ENCODE results near the gene SMIM7. TPM values are rescaled to one million over a fixed set of nuclear protein-coding genes. Genes with fewer than 3 reads are reported as not detected.
A peak's percentile ranks its signal among the peaks of the same experiment; 100 is the strongest.

The SMIM7 gene
- total RNA-seq, 1 experiment from 2014 or later: 77.6 TPM

DNA sequence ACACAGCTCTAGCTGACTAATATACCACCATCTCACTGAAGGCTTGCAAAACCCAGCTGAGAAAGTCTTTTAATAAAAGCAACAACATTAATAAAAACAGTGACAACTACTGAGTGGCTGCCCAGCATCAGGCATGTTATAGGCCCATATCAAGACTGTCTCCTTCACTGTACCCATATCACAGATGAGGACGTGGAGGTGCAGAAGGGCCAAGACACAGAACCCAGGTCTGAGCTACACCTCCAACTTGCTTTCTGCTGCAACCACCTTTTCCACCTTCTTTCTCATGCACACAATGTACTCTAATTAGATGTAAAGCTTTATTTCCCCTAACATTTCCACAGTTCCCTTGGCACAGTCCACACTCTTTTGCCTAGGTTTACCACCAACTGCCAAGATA is 21.3 kb downstream of the SMIM7 start:
- Histone ChIP-seq H4K91ac (ENCODE audit: insufficient read length, low read depth, low read length) (no peak overlapping the region), H2AFZ (ENCODE audit: low read length) (no peak overlapping the region), H2AK5ac (ENCODE audit: insufficient read length, low read length) (no peak overlapping the region), H4K5ac (ENCODE audit: insufficient read length, low read depth, low read length) (no peak overlapping the region), H3K23ac (ENCODE audit: insufficient read length, low read depth, low read length) (no peak overlapping the region), H3K18ac (ENCODE audit: insufficient read length, low read depth, low read length) (no peak overlapping the region), H3K27ac (ENCODE audit: insufficient read length, low read depth, low read length) (no peak overlapping the region), H2BK120ac (ENCODE audit: low read depth, low read length, poor library complexity, severe bottlenecking) (no peak overlapping the region), H3K56ac (ENCODE audit: insufficient read length, low read depth, low read length) (no peak overlapping the region), H4K8ac (replicated peaks; ENCODE audit: insufficient read length, low read depth, low read length) (no peak overlapping the region), H2BK15ac (ENCODE audit: low read depth, low read length) (no peak overlapping the region), H3K4me1 (ENCODE audit: insufficient read depth, low read length) (no peaks in the 10 kb centered on the region), H3K14ac (ENCODE audit: insufficient read depth, low read length) (no peak overlapping the region), H3K27me3 (ENCODE audit: insufficient read depth, low read length) (no peaks in the 10 kb centered on the region), H3K79me2 (ENCODE audit: insufficient read depth, low read length) (peaks cover under 1% of the 10 kb centered on the region; the same call in 1 of the 2 replicates), H3K79me1 (ENCODE audit: insufficient read depth, low read depth, low read length, poor library complexity, severe bottlenecking) (peaks cover 13% of the 10 kb centered on the region), H2BK5ac (ENCODE audit: insufficient read length, low read length) (no peak overlapping the region), H2BK20ac (ENCODE audit: low read depth, low read length, poor library complexity, severe bottlenecking) (no peak overlapping the region), H3K9me3 (ENCODE audit: control insufficient read depth, low read depth, low read length) (no peaks in the 10 kb centered on the region), H3K23me2 (ENCODE audit: insufficient read length, low read depth, low read length, poor library complexity, severe bottlenecking) (no peaks in the 10 kb centered on the region), H2BK12ac (ENCODE audit: insufficient read length, low read depth, low read length) (no peak overlapping the region), H3K9ac (ENCODE audit: extremely low read depth, insufficient read length, low read length) (no peak overlapping the region), H3K4me2 (ENCODE audit: insufficient read depth, insufficient read length, low read length) (no peak overlapping the region), H3K4ac (ENCODE audit: low read depth, low read length) (no peak overlapping the region), H4K20me1 (ENCODE audit: control insufficient read depth, insufficient read depth, insufficient read length) (no peaks in the 10 kb centered on the region), H3T11ph (ENCODE audit: low read length) (no peak overlapping the region)
- peak overlapping the region in 2 of 3 experiments; percentile 15 to 55; a peak in 2 of 7 replicates for H3K27ac Mint-ChIP-seq
- peaks cover 23 to 63% (median 39%) of the 10 kb centered on the region in 3 experiments for H3K36me3 Mint-ChIP-seq (ENCODE audit: insufficient read depth in 1 of 3, low read depth in 3 of 3)
- no peak for DNase-seq
- no peak overlapping the region for H3K4me3 Mint-ChIP-seq
- TF ChIP-seq, protein P1, sequence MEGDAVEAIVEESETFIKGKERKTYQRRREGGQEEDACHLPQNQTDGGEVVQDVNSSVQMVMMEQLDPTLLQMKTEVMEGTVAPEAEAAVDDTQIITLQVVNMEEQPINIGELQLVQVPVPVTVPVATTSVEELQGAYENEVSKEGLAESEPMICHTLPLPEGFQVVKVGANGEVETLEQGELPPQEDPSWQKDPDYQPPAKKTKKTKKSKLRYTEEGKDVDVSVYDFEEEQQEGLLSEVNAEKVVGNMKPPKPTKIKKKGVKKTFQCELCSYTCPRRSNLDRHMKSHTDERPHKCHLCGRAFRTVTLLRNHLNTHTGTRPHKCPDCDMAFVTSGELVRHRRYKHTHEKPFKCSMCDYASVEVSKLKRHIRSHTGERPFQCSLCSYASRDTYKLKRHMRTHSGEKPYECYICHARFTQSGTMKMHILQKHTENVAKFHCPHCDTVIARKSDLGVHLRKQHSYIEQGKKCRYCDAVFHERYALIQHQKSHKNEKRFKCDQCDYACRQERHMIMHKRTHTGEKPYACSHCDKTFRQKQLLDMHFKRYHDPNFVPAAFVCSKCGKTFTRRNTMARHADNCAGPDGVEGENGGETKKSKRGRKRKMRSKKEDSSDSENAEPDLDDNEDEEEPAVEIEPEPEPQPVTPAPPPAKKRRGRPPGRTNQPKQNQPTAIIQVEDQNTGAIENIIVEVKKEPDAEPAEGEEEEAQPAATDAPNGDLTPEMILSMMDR (conservative IDR thresholded peaks at IDR 0.05): no peak
- no peaks in the 10 kb centered on the region for H3K4me1 Mint-ChIP-seq
- no peaks in the 10 kb centered on the region for H3K27me3 Mint-ChIP-seq (ENCODE audit: low read depth)
- H3K9me3 Mint-ChIP-seq: no peaks in the 10 kb centered on the region
- no CpG with 5 or more reads among the region's 1 CpG for WGBS (ENCODE audit: extremely low coverage, insufficient read length, low lambda C conversion rate)

All from H9 (cell line).